Smooth muscle cell (in vitro differentiated cells): Measurements from ENCODE around the gene BTBD17. TPM values are rescaled to one million over a fixed set of nuclear protein-coding genes. Genes with fewer than 3 reads are reported as not detected.

ENCODE experiments used
- DNase-seq: peaks from one replicate; lab custom pipeline; 2025; ENCODE audit not compliant: unreplicated experiment; lab: John Stamatoyannopoulos, UW
- H2AFZ ChIP-seq: fragments of 200-600 bp; sonication (generic); 2 replicates; pipeline ENCODE4 v1.6.0; 2016; ENCODE audit warnings: antibody characterized with exemption, low read depth, mild to moderate bottlenecking
- H3F3A ChIP-seq: fragments of 200-600 bp; sonication (generic); 2 replicates; pipeline ENCODE4 v1.6.0; 2017; ENCODE audit warnings: antibody characterized with exemption, low read depth
- H3K27ac ChIP-seq: fragments of 200-600 bp; sonication (generic); 2 replicates; pipeline ENCODE4 v1.5.1; 2016; ENCODE audit warnings: low read depth, mild to moderate bottlenecking
- H3K27me3 ChIP-seq: fragments of 200-600 bp; sonication (generic); 2 replicates; pipeline ENCODE4 v1.6.1; 2016; ENCODE audit warnings: low read depth, mild to moderate bottlenecking
- H3K36me3 ChIP-seq: fragments of 200-600 bp; sonication (generic); 2 replicates; pipeline ENCODE4 v1.5.1; 2016; ENCODE audit warnings: low read depth
- H3K4me1 ChIP-seq: fragments of 200-600 bp; sonication (generic); 2 replicates; pipeline ENCODE4 v1.5.1; 2016; ENCODE audit warnings: low read depth
- H3K4me2 ChIP-seq: fragments of 200-600 bp; sonication (generic); 2 replicates; pipeline ENCODE4 v1.6.0; 2016; ENCODE audit warnings: mild to moderate bottlenecking
- H3K4me3 ChIP-seq: fragments of 200-600 bp; sonication (generic); 2 replicates; pipeline ENCODE4 v1.5.1; 2016; ENCODE audit warnings: mild to moderate bottlenecking
- H3K79me2 ChIP-seq: fragments of 200-600 bp; sonication (generic); 2 replicates; pipeline ENCODE4 v1.6.0; 2016; ENCODE audit warnings: low read depth, mild to moderate bottlenecking
- H3K9ac ChIP-seq: fragments of 200-600 bp; sonication (generic); 2 replicates; pipeline ENCODE4 v1.6.0; 2016; ENCODE audit warnings: low read depth
- H3K9me3 ChIP-seq: fragments of 200-600 bp; sonication (generic); replicated peaks from 2 replicates; pipeline ENCODE4 v1.5.1; 2016; ENCODE audit warnings: low read depth
- H4K20me1 ChIP-seq: fragments of 200-600 bp; sonication (generic); 2 replicates; pipeline ENCODE4 v1.6.0; 2016; ENCODE audit warnings: low read depth
- CTCF ChIP-seq: fragments of 200-600 bp; sonication (generic); IDR thresholded peaks from 2 replicates; pipeline ENCODE4 v1.5.1; 2017; ENCODE audit warnings: borderline replicate concordance, mild to moderate bottlenecking, antibody characterized with exemption; ENCODE audit not compliant: insufficient read depth, poor library complexity, severe bottlenecking
- WGBS: methylation state at CpG from one replicate; pipeline ENCODE4 v1.1.7; 2016; ENCODE audit warnings: low lambda C conversion rate; 5-methylcytosine and 5-hydroxymethylcytosine counted together
- polyA plus RNA-seq: library from polyadenylated mRNA; unstranded; fragments of >200 nt; fragmentation: Nextera tagmentation; extraction: Ambion mirVana; gene quantifications from 2 replicates; pipeline ENCODE4 v1.2.1, GENCODE V29; 2016
- total RNA-seq: library from RNA; depleted of rRNA; stranded (reverse); fragments of >200 nt; gene quantifications from 2 replicates; pipeline ENCODE4 v1.2.3, GENCODE V29; 2014

Gene BTBD17
- total and polyA plus RNA-seq, 2 experiments from 2014 or later: not detected

- Histone ChIP-seq H3K27me3 (peaks cover 3% of the 10 kb centered on the region), H3K9me3 (no peaks in the 10 kb centered on the region), H3K4me3 (no peak overlapping the region)
These were observed 8.2 kb upstream of the BTBD17 start for GRCh38 chr17:74369665-74370490.

GRCh38 chr17:74369221-74369620 lies 7.6 kb upstream of the BTBD17 start:
- Histone ChIP-seq H3F3A (no peaks in the 10 kb centered on the region), H4K20me1 (no peaks in the 10 kb centered on the region), H3K4me1 (no peaks in the 10 kb centered on the region), H3K9ac (no peak overlapping the region), H3K36me3 (no peaks in the 10 kb centered on the region), H3K9me3 (no peaks in the 10 kb centered on the region), H3K4me3 (no peak overlapping the region), H3K79me2 (no peaks in the 10 kb centered on the region), H3K27ac (no peak overlapping the region), H3K4me2 (no peak overlapping the region), H2AFZ (no peak overlapping the region), H3K27me3 (peaks cover 3% of the 10 kb centered on the region)
- DNase-seq: no peak
- WGBS: 42% methylated on average over 10 of the region's 10 CpGs
- no peak for TF ChIP-seq CTCF

More at GRCh38 chr17:74369665-74370490, 8.2 kb upstream of the BTBD17 start:
- Histone ChIP-seq H2AFZ (no peak overlapping the region), H4K20me1 (no peaks in the 10 kb centered on the region), H3K27ac (no peak overlapping the region), H3K4me1 (no peaks in the 10 kb centered on the region), H3K79me2 (no peaks in the 10 kb centered on the region), H3K36me3 (no peaks in the 10 kb centered on the region), H3F3A (no peaks in the 10 kb centered on the region), H3K4me2 (no peak overlapping the region), H3K9ac (no peak overlapping the region)
- DNase-seq: no peak
- no peak for TF ChIP-seq CTCF
- 97% methylated on average over 17 of the region's 17 CpGs for WGBS

GRCh38 chr17:74368341-74369081 lies 6.8 kb upstream of the BTBD17 start:
- Histone ChIP-seq H3F3A (no peaks in the 10 kb centered on the region), H3K4me2 (no peak overlapping the region), H3K9me3 (no peaks in the 10 kb centered on the region), H3K79me2 (no peaks in the 10 kb centered on the region), H2AFZ (no peak overlapping the region), H4K20me1 (no peaks in the 10 kb centered on the region), H3K4me1 (no peaks in the 10 kb centered on the region), H3K36me3 (no peaks in the 10 kb centered on the region), H3K27me3 (peaks cover 3% of the 10 kb centered on the region), H3K27ac (no peak overlapping the region), H3K4me3 (no peak overlapping the region), H3K9ac (no peak overlapping the region)
- 60% methylated on average over 14 of the region's 14 CpGs for WGBS
- TF ChIP-seq CTCF: peak; percentile 96
- DNase-seq: peak; percentile 25
